H9 (cell line): ENCODE measurements around the gene FXYD3. TPM values are rescaled to one million over a fixed set of nuclear protein-coding genes. Genes with fewer than 3 reads are reported as not detected.

Experiments
- DNase-seq: peaks from one replicate; pipeline ENCODE4 v3.0.0-alpha.2; 2017
- H2AFZ ChIP-seq: one replicate; pipeline ENCODE4 v1.6.1; 2013; ENCODE audit warnings: mild to moderate bottlenecking, low read length, control low read depth, moderate library complexity
- H2AK5ac ChIP-seq: 2 replicates; pipeline ENCODE4 v1.6.1; 2013; ENCODE audit warnings: low read length, control low read depth, mixed read lengths; ENCODE audit not compliant: insufficient read length
- H2BK120ac ChIP-seq: one replicate; pipeline ENCODE4 v1.6.1; 2013; ENCODE audit warnings: low read depth, mild to moderate bottlenecking, low read length, control low read depth, inconsistent platforms; ENCODE audit not compliant: poor library complexity, severe bottlenecking
- H2BK12ac ChIP-seq: 2 replicates; pipeline ENCODE4 v1.6.1; 2013; ENCODE audit warnings: low read length, control low read depth, mixed read lengths, low read depth; ENCODE audit not compliant: insufficient read length
- H2BK15ac ChIP-seq: 2 replicates; pipeline ENCODE4 v1.6.1; 2013; ENCODE audit warnings: low read depth, low read length, control low read depth
- H2BK20ac ChIP-seq: one replicate; pipeline ENCODE4 v1.6.1; 2013; ENCODE audit warnings: low read depth, mild to moderate bottlenecking, low read length, control low read depth, inconsistent platforms; ENCODE audit not compliant: poor library complexity, severe bottlenecking
- H2BK5ac ChIP-seq: 2 replicates; pipeline ENCODE4 v1.6.1; 2013; ENCODE audit warnings: low read length, control low read depth, mixed read lengths; ENCODE audit not compliant: insufficient read length
- H3K14ac ChIP-seq: 2 replicates; pipeline ENCODE4 v1.6.1; 2013; ENCODE audit warnings: low read length, control low read depth; ENCODE audit not compliant: insufficient read depth
- H3K18ac ChIP-seq: 2 replicates; pipeline ENCODE4 v1.6.1; 2013; ENCODE audit warnings: low read depth, mild to moderate bottlenecking, mixed read lengths, low read length, control low read depth; ENCODE audit not compliant: insufficient read length
- H3K23ac ChIP-seq: 2 replicates; pipeline ENCODE4 v1.6.1; 2013; ENCODE audit warnings: low read length, control low read depth, mixed read lengths, low read depth; ENCODE audit not compliant: insufficient read length
- H3K23me2 ChIP-seq: 2 replicates; pipeline ENCODE4 v1.6.1; 2013; ENCODE audit warnings: low read depth, mild to moderate bottlenecking, mixed read lengths, low read length, control low read depth; ENCODE audit not compliant: insufficient read length, poor library complexity, severe bottlenecking
- H3K27ac ChIP-seq: 2 replicates; pipeline ENCODE4 v1.5.1; 2013; ENCODE audit warnings: low read length, control low read depth, mixed read lengths, low read depth; ENCODE audit not compliant: insufficient read length
- H3K27me3 ChIP-seq: 2 replicates; pipeline ENCODE4 v1.6.1; 2013; ENCODE audit warnings: low read length, control low read depth, inconsistent platforms; ENCODE audit not compliant: insufficient read depth
- H3K4ac ChIP-seq: 2 replicates; pipeline ENCODE4 v1.6.1; 2013; ENCODE audit warnings: low read depth, mild to moderate bottlenecking, control low read depth, inconsistent platforms, low read length, moderate library complexity
- H3K4me1 ChIP-seq: 2 replicates; pipeline ENCODE4 v1.6.1; 2013; ENCODE audit warnings: low read length, control low read depth, inconsistent platforms; ENCODE audit not compliant: insufficient read depth
- H3K4me2 ChIP-seq: 2 replicates; pipeline ENCODE4 v1.6.1; 2013; ENCODE audit warnings: low read length, control low read depth, mixed read lengths; ENCODE audit not compliant: insufficient read length, insufficient read depth
- H3K56ac ChIP-seq: 2 replicates; pipeline ENCODE4 v1.6.1; 2013; ENCODE audit warnings: low read depth, mild to moderate bottlenecking, mixed read lengths, low read length, control low read depth; ENCODE audit not compliant: insufficient read length
- H3K79me1 ChIP-seq: 2 replicates; pipeline ENCODE4 v1.6.1; 2013; ENCODE audit warnings: low read depth, mild to moderate bottlenecking, moderate library complexity, low read length, control low read depth, inconsistent platforms; ENCODE audit not compliant: insufficient read depth, poor library complexity, severe bottlenecking
- H3K79me2 ChIP-seq: 2 replicates; pipeline ENCODE4 v1.6.1; 2013; ENCODE audit warnings: low read length, control low read depth, inconsistent platforms; ENCODE audit not compliant: insufficient read depth
- H3K9ac ChIP-seq: 2 replicates; pipeline ENCODE4 v1.6.1; 2013; ENCODE audit warnings: low read length, control low read depth, mixed read lengths; ENCODE audit not compliant: insufficient read length; ENCODE audit errors: extremely low read depth
- H3K9me3 ChIP-seq: one replicate; pipeline ENCODE4 v1.6.1; 2013; ENCODE audit warnings: low read depth, low read length, inconsistent platforms; ENCODE audit not compliant: control insufficient read depth
- H3T11ph ChIP-seq: one replicate; pipeline ENCODE4 v1.6.1; 2013; ENCODE audit warnings: mild to moderate bottlenecking, low read length, control low read depth, inconsistent platforms
- H4K20me1 ChIP-seq: one replicate; pipeline ENCODE4 v1.6.1; 2013; ENCODE audit not compliant: control insufficient read depth, insufficient read length, insufficient read depth
- H4K5ac ChIP-seq: 2 replicates; pipeline ENCODE4 v1.6.1; 2013; ENCODE audit warnings: low read depth, mild to moderate bottlenecking, mixed read lengths, low read length, control low read depth; ENCODE audit not compliant: insufficient read length
- H4K8ac ChIP-seq: replicated peaks from 2 replicates; pipeline ENCODE4 v1.6.1; 2013; ENCODE audit warnings: low read length, control low read depth, mixed read lengths, low read depth; ENCODE audit not compliant: insufficient read length
- H4K91ac ChIP-seq: 2 replicates; pipeline ENCODE4 v1.6.1; 2013; ENCODE audit warnings: low read depth, mild to moderate bottlenecking, moderate library complexity, mixed read lengths, low read length, control low read depth; ENCODE audit not compliant: insufficient read length
- H3K27ac Mint-ChIP-seq, 3 experiments: 2 replicates in 2 of 3; 3 replicates in 1 of 3; pipeline ENCODE4 v1.8.0; 2020 to 2021; ENCODE audit warnings: mixed read lengths in 3 of 3, mild to moderate bottlenecking in 1 of 3, moderate library complexity in 1 of 3
- H3K27me3 Mint-ChIP-seq: 2 replicates; pipeline ENCODE4 v1.8.0; 2021; ENCODE audit warnings: low read depth, mild to moderate bottlenecking, moderate library complexity, mixed read lengths
- H3K36me3 Mint-ChIP-seq, 3 experiments: 2 replicates in 2 of 3; 3 replicates in 1 of 3; pipeline ENCODE4 v1.8.0; 2020 to 2021; ENCODE audit warnings: low read depth in 3 of 3, mixed read lengths in 3 of 3; ENCODE audit not compliant: insufficient read depth in 1 of 3
- H3K4me1 Mint-ChIP-seq, 2 experiments: 2 replicates each; pipeline ENCODE4 v1.8.0; 2020; ENCODE audit warnings: mixed read lengths in 2 of 2
- H3K4me3 Mint-ChIP-seq, 2 experiments: 2 replicates in 1 of 2; 3 replicates in 1 of 2; pipeline ENCODE4 v1.8.0; 2020 to 2021; ENCODE audit warnings: mild to moderate bottlenecking in 2 of 2, mixed read lengths in 2 of 2, moderate library complexity in 1 of 2
- H3K9me3 Mint-ChIP-seq, 2 experiments: 2 replicates in 1 of 2; 3 replicates in 1 of 2; pipeline ENCODE4 v1.8.0; 2020; ENCODE audit warnings: mild to moderate bottlenecking in 2 of 2, mixed read lengths in 2 of 2, moderate library complexity in 1 of 2
- CTCF ChIP-seq: fragments of 200-600 bp; sonication (generic); conservative IDR thresholded peaks from 3 replicates; pipeline ENCODE4 v1.8.0; 2021; ENCODE audit warnings: antibody characterized with exemption, mild to moderate bottlenecking
- WGBS: extraction: QIAGEN DNeasy Blood & Tissue Kit; methylation state at CpG from one replicate; pipeline ENCODE4 v1.1.7; 2013; ENCODE audit warnings: missing lambda C conversion rate, low lambda C conversion rate, mixed read lengths; ENCODE audit not compliant: insufficient read length; ENCODE audit errors: extremely low coverage; 5-methylcytosine and 5-hydroxymethylcytosine counted together
- total RNA-seq: library from RNA; stranded (reverse); gene quantifications from 2 replicates; pipeline ENCODE4 v1.2.1, GENCODE V29; 2021

The FXYD3 gene
- total RNA-seq, 1 experiment from 2014 or later: 1.5 TPM

- H3K9ac ChIP-seq: no peak overlapping the region
- peaks cover 8% of the 10 kb centered on the region for H3K27me3 Mint-ChIP-seq
- H3K14ac ChIP-seq: no peak overlapping the region
- peak overlapping the region; percentile 39 for H3K4me2 ChIP-seq
- H2BK20ac ChIP-seq: no peak overlapping the region
- H3K56ac ChIP-seq: no peak overlapping the region
- H3K4me3 Mint-ChIP-seq: peak overlapping the region; percentile 40 to 50
- H3K4me1 ChIP-seq: peaks cover 5% of the 10 kb centered on the region; the same call in 1 of the 2 replicates
- no peak overlapping the region for H4K5ac ChIP-seq
- no peak overlapping the region for H2BK15ac ChIP-seq
- H4K20me1 ChIP-seq: no peaks in the 10 kb centered on the region
- no peak overlapping the region for H3K4ac ChIP-seq
- peaks cover 6 to 8% of the 10 kb centered on the region in 2 experiments; a peak in 4 of 5 replicates for H3K9me3 Mint-ChIP-seq
- no peak overlapping the region for H2AFZ ChIP-seq
- H2BK12ac ChIP-seq: no peak overlapping the region
- no peak overlapping the region for H2AK5ac ChIP-seq
- H3K79me2 ChIP-seq: no peaks in the 10 kb centered on the region
- no peak overlapping the region for H3K18ac ChIP-seq
- H3T11ph ChIP-seq: no peak overlapping the region
- no peak overlapping the region for H4K8ac ChIP-seq
- no CpG with 5 or more reads among the region's 10 CpGs for WGBS
- no peak for DNase-seq
- H3K27me3 ChIP-seq: no peaks in the 10 kb centered on the region
- H3K79me1 ChIP-seq: no peaks in the 10 kb centered on the region
- TF ChIP-seq CTCF: no peak
- H3K27ac ChIP-seq: peak overlapping the region; percentile 84
- H3K36me3 Mint-ChIP-seq: peaks cover 0 to 4% (median 0%) of the 10 kb centered on the region in 3 experiments; a peak in 3 of 7 replicates
- no peak overlapping the region for H2BK5ac ChIP-seq
- no peaks in the 10 kb centered on the region for H3K23me2 ChIP-seq
- H2BK120ac ChIP-seq: no peak overlapping the region
- peak overlapping the region; percentile 98 to 100 (median 99) for H3K27ac Mint-ChIP-seq
- H3K4me1 Mint-ChIP-seq: peaks cover 26 to 29% of the 10 kb centered on the region in 2 experiments
- no peak overlapping the region for H4K91ac ChIP-seq
- no peaks in the 10 kb centered on the region for H3K9me3 ChIP-seq
- H3K23ac ChIP-seq: no peak overlapping the region
Observed at GRCh38 chr19:35068941-35069634, 46.5 kb upstream of the FXYD3 start.
